ENCODE results near the gene CYSTM1. TPM values are rescaled to one million over a fixed set of nuclear protein-coding genes. Genes with fewer than 3 reads are reported as not detected.

Gene CYSTM1
- polyA plus RNA-seq, 3 donors from 2014 or later: 3.9 to 11.0 (median 7.1) TPM

DNA sequence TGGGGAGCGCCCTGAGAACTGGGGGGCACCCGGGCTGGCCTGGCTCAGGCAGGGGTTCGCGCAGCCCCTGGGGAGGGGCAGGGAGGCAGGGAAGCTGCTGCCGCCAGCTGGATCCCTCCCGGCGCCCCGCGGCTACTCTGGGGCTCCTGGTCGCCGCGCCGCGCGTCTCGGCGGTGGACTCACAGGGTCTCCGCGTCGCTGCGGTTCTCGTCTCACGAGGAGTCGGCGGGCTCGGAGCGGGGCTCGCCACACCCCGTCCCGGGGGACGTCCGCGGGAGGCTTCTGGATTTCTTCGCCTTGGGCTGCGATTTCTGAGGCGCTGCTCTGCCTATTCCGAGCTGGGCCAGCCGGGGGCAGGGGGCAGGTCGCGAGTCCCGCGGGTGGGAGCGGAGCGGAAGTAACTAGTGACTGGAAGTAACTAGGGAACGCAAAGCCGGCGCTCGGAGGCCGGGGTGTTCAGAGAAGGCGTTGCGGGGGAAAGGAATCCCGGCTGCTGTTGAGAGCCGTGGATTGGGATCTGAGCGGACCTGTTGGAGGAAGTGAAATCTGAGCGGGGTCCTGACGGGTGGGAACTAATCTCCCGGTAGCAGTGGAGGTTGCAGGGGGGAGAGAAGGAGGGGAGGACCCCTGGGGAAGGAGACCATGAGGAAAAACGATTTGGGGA, 511 bp downstream of the CYSTM1 start:
- peaks cover 0 to 4% (median 0%) of the 10 kb centered on the region in 3 donors for H3K36me3 Mint-ChIP-seq
- DNase-seq: peak; percentile 55 to 61 (median 56)
- peak overlapping the region; percentile 90 to 93 (median 92) for H3K4me3 Mint-ChIP-seq
- peak overlapping the region; percentile 5 to 96 (median 96) for H3K27ac Mint-ChIP-seq
- H3K4me1 Mint-ChIP-seq: peaks cover 12 to 19% of the 10 kb centered on the region in 2 donors
- peaks cover 15 to 17% (median 17%) of the 10 kb centered on the region in 3 donors for H3K27me3 Mint-ChIP-seq (ENCODE audit: low read depth in 3 of 3)
- no peaks in the 10 kb centered on the region for H3K9me3 Mint-ChIP-seq

DNA sequence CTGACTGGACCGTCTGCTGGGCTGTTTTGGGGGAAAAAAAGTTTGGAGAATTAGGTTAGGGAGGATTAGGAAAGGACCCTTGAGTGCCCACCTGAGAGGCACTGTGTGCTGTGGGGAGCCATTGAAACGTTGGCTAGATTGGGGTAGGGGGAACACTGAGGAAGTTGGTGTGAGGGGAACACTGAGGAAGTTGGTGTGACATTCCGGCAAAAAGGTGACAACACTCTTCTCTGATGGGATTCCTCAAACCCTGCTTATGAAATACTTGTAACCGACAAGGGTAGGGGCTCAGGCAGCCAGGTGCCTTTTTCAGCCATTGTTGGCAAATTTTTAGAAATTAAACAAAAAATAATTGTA, 1.0 kb downstream of the CYSTM1 start:
- peak overlapping the region; percentile 86 to 92 (median 91) for H3K4me3 Mint-ChIP-seq
- peaks cover 15 to 17% (median 17%) of the 10 kb centered on the region in 3 donors for H3K27me3 Mint-ChIP-seq (ENCODE audit: low read depth in 3 of 3)
- peaks cover 0 to 4% (median 3%) of the 10 kb centered on the region in 3 donors for H3K36me3 Mint-ChIP-seq
- DNase-seq: no peak
- peaks cover 12 to 23% of the 10 kb centered on the region in 2 donors for H3K4me1 Mint-ChIP-seq
- peak overlapping the region; percentile 5 to 96 (median 92) for H3K27ac Mint-ChIP-seq
- H3K9me3 Mint-ChIP-seq: no peaks in the 10 kb centered on the region

DNA sequence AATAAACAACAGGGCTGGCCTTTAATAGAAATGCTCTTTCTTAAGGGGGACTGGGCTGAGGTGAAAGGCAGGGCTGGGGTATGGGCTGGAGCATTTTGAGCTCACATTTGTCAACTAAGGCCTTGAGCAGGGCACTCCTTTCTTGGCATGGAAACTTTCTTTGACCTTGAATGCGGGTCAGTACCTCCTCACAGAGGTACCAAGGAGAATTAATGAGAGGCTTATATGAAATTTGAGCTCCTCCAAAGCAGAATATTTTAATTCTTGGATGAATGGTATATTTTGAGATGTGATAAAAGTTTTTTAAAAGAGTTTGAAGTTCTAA, 3.1 kb downstream of the CYSTM1 start:
- Mint-ChIP-seq H3K27ac (peak overlapping the region in 1 of 6 donors; percentile 21), H3K36me3 (peaks cover 0 to 5% (median 0%) of the 10 kb centered on the region in 3 donors), H3K27me3 (ENCODE audit: low read depth in 3 of 3) (peaks cover 11 to 17% (median 16%) of the 10 kb centered on the region in 3 donors), H3K4me1 (peaks cover 14 to 27% of the 10 kb centered on the region in 2 donors), H3K9me3 (no peaks in the 10 kb centered on the region), H3K4me3 (peak overlapping the region in 1 of 5 donors; percentile 27)
- no peak for DNase-seq

DNA sequence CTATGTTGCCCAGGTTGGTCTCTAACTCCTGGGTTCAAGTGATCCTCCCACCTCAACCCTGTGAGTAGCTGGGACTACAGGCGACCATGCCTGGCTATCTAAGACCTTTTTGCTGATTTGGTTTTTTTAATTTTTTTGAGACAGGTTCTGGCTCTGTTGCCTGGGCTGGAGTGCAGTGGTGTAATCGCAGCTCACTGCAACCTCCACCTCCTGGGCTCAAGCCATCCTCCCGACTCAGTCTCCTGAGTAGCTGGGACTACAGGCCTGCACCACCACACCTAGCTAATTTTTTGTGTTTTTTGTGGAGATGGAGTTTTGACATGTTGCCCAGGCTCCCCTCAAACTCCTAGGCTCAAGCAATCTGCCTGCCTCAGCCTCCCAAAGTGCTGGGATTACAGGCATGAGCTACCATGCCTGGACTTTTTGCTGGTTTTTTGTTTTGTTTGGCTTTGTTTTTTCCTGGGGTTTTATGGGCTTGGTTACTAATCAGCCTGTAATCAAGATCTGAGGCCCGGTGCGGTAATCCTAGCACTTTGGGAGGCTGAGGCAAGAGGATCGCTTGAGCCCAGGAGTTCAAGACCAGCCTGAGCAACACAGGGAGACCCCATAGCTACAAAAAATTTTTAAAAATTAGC, 3.6 kb downstream of the CYSTM1 start:
- peaks cover 0 to 5% (median 0%) of the 10 kb centered on the region in 3 donors for H3K36me3 Mint-ChIP-seq
- H3K4me3 Mint-ChIP-seq: no peak overlapping the region
- peaks cover 11 to 17% (median 13%) of the 10 kb centered on the region in 3 donors for H3K27me3 Mint-ChIP-seq (ENCODE audit: low read depth in 3 of 3)
- peaks cover 14 to 27% of the 10 kb centered on the region in 2 donors for H3K4me1 Mint-ChIP-seq
- H3K27ac Mint-ChIP-seq: no peak overlapping the region
- DNase-seq: no peak
- H3K9me3 Mint-ChIP-seq: no peaks in the 10 kb centered on the region

DNA sequence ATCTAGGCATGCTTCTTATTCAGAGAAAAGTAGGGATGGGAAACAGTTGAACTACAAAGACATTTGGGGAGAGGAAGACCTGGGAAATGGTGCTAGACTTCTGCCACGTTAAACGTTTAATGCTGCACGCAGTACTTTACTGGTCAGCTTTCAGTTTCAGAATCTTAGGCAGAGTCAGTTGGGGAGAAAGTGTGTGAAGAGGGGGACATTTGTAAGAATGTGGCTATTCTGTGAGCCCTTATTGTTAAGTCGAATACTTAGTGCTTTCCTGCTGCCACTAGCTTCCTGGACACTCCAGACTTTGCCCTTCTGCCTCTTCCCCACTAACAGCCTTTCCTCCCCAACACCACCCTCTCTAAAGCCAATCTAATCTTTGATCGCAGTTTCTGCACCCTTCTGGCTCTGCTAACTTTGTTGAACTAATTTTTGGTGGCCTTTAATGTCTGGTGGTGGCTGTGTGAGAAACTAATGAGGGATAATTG, 6.1 kb downstream of the CYSTM1 start:
- Mint-ChIP-seq H3K36me3 (peaks cover 0 to 5% (median 0%) of the 10 kb centered on the region in 3 donors), H3K9me3 (no peaks in the 10 kb centered on the region), H3K27ac (peak overlapping the region in 5 of 6 donors; percentile 3 to 79 (median 46)), H3K4me3 (peak overlapping the region in 4 of 5 donors; percentile 5 to 71 (median 20)), H3K4me1 (peaks cover 2 to 10% of the 10 kb centered on the region in 2 donors), H3K27me3 (ENCODE audit: low read depth in 3 of 3) (peaks cover under 1 to 10% (median 3%) of the 10 kb centered on the region in 3 donors)
- DNase-seq: no peak

DNA sequence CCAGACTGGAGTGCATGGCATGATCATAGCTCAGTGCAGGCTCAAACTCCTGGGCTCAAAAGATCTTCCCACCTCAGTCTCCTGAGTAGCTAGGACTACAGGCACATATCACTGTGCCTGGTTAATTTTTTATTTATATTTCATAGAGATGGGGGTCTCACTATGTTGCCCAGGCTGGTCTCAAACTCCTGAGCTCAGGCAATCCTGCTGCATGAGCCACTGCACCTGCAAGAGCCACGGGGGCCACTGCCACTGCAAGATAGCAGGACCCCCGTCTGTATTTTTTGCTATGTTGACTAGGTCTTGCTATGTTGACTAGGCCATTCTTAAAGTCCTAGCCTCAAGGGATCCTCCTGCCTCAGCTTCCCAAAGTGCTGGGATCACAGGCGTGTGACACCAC, 6.5 kb downstream of the CYSTM1 start:
- Mint-ChIP-seq H3K27ac (peak overlapping the region in 1 of 6 donors; percentile 79), H3K9me3 (no peaks in the 10 kb centered on the region), H3K36me3 (peaks cover 0 to 5% (median 0%) of the 10 kb centered on the region in 3 donors), H3K27me3 (ENCODE audit: low read depth in 3 of 3) (peaks cover 0 to 7% (median 2%) of the 10 kb centered on the region in 3 donors), H3K4me3 (peak overlapping the region in 1 of 5 donors; percentile 34), H3K4me1 (peaks cover 2 to 9% of the 10 kb centered on the region in 2 donors)
- DNase-seq: no peak

DNA sequence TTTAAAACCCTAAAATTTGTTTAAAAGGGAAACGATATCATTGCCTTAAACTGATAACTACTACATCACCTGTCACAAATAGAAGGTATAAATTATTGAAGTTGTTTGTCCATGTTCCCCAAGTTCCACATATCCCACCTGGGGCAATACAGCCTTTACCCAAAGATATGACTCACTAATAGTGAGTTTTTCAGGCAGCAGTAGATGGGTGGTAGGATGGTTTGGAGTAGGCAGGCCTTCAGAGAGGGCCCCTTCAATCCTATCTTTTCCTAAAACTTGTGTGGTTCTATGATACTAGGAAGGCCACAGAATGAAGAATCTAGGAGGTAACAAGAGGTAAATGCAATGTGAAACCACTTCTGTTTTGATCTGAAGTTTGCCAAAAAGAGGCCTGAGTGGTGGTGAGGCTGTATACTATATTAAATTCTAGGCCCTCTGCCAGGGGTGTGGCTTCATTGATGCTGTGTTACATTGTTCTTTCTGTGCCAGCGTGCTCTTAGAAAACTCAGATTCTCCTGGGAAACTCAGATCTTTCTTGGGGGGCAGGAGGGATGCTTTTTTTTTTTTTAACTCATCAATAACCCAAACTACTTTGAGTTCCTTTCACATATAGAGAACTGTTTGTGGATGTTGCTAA, 7.2 kb downstream of the CYSTM1 start:
- peaks cover 0 to 5% (median 0%) of the 10 kb centered on the region in 3 donors for H3K36me3 Mint-ChIP-seq

DNA sequence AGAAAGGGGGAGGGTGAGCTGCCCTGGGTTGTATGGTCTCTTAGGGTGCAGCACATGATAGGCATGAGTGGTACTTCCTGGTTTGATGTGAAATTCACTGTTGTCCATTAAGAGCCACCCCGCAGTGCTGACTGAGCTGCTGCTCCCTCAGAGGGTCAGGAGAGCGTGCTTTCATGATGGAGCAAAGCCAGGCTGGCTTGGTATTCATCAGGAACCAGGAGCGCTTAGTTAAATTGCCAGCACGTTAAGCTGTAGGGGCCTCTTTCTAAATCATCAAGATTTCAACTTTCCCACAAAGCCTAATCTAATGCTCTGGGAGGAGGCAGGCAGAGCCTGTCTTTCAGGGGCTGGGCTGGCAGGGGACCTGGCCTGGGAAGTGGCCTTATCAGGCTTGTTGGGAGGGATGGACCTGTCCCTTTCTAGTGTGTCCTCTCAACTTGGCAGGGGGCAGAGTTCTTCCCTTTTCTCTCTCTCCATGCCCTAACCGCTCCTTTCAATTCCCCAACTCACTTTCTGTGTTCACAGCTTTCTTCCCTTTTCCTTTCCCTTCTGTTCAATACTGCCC, 7.9 kb downstream of the CYSTM1 start:
- no peak overlapping the region for H3K27ac Mint-ChIP-seq
- H3K9me3 Mint-ChIP-seq: no peaks in the 10 kb centered on the region
- H3K27me3 Mint-ChIP-seq (ENCODE audit: low read depth in 3 of 3): peaks cover 0 to 7% (median 2%) of the 10 kb centered on the region in 3 donors
- no peak for DNase-seq
- H3K4me1 Mint-ChIP-seq: peaks cover 2 to 9% of the 10 kb centered on the region in 2 donors
- H3K36me3 Mint-ChIP-seq: peaks cover 0 to 5% (median 0%) of the 10 kb centered on the region in 3 donors
- H3K4me3 Mint-ChIP-seq: no peak overlapping the region

More for the DNA sequence above, 7.2 kb downstream of the CYSTM1 start:
- H3K27ac Mint-ChIP-seq: no peak overlapping the region
- DNase-seq: no peak
- no peaks in the 10 kb centered on the region for H3K9me3 Mint-ChIP-seq
- H3K4me1 Mint-ChIP-seq: peaks cover 2 to 9% of the 10 kb centered on the region in 2 donors
- peaks cover 0 to 7% (median 2%) of the 10 kb centered on the region in 3 donors for H3K27me3 Mint-ChIP-seq (ENCODE audit: low read depth in 3 of 3)
- no peak overlapping the region for H3K4me3 Mint-ChIP-seq

DNA sequence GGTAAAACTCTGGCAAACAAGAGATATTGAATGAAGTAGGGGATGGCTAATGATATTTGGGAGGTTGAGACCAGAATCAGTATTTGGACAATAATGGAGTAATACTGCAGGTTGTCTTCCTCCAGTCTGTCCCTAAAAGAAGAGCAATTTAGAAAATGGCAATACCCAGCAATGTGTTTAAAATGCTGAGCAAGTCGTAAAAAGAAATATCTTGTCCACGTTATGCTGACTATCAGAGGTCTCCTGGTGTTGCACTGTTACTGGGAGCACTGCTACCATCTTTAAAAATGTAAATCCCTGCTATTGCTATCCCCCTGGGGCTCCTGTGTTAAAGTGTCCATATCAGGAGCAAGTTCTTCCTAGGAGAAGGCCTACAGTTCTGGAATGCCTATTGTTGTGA, 10.4 kb downstream of the CYSTM1 start:
- no peak overlapping the region for H3K27ac Mint-ChIP-seq
- H3K4me3 Mint-ChIP-seq: no peak overlapping the region
- H3K36me3 Mint-ChIP-seq: peaks cover 0 to 5% (median 0%) of the 10 kb centered on the region in 3 donors
- H3K27me3 Mint-ChIP-seq (ENCODE audit: low read depth in 3 of 3): peaks cover 0 to 7% (median 2%) of the 10 kb centered on the region in 3 donors
- H3K9me3 Mint-ChIP-seq: no peaks in the 10 kb centered on the region
- H3K4me1 Mint-ChIP-seq: peaks cover 2 to 9% of the 10 kb centered on the region in 2 donors
- no peak for DNase-seq

DNA sequence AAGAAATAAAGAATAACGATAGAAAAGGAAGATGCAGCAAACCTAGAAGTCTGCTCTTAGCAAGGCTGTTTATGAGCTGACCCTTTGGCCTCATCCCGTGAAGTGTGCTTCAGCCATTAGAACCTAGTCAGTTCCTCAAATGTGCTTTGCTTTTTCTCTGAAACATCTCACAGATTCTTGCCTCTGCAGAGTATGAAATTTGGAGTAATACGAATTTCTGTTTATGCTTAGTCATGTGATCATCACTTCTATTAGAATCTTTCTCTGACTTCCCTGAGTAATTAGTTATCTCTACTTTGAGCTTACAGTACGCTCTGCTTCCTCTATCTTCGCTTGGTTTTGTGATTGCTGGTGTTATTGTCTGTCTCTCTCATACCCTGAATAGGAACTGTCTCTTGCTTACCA, 11.3 kb downstream of the CYSTM1 start:
- H3K4me3 Mint-ChIP-seq: no peak overlapping the region
- H3K36me3 Mint-ChIP-seq: no peaks in the 10 kb centered on the region
- H3K9me3 Mint-ChIP-seq: no peaks in the 10 kb centered on the region
- H3K27me3 Mint-ChIP-seq (ENCODE audit: low read depth in 3 of 3): peaks cover 0 to 7% (median 2%) of the 10 kb centered on the region in 3 donors
- H3K27ac Mint-ChIP-seq: no peak overlapping the region
- H3K4me1 Mint-ChIP-seq: peaks cover under 1 to 1% of the 10 kb centered on the region in 2 donors
- DNase-seq: no peak

DNA sequence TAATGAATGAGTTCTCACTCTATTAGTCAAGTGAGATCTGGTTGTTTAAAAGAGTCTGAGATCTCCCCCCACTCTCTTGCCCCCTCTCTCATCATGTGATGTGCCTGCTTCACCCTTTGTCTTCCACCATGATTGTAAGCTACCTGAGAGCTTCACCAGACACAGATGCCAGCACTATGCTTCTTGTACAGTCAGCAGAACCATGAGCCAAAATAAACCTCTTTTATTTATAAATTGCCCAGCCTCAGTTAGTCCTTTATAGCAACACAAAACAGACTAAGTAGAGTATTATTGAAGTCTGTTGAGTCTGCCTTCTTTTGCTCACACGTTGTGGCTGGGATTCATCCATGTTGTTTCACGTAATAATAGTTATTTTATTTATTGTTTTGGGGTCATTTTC, 14.3 kb downstream of the CYSTM1 start:
- no peak for DNase-seq
- Mint-ChIP-seq H3K4me1 (peaks cover 0 to 4% of the 10 kb centered on the region in 2 donors), H3K9me3 (no peaks in the 10 kb centered on the region), H3K27me3 (ENCODE audit: low read depth in 3 of 3) (peaks cover 0 to 5% (median 0%) of the 10 kb centered on the region in 3 donors), H3K27ac (peak overlapping the region in 1 of 6 donors; percentile 56), H3K36me3 (no peaks in the 10 kb centered on the region), H3K4me3 (no peak overlapping the region)

DNA sequence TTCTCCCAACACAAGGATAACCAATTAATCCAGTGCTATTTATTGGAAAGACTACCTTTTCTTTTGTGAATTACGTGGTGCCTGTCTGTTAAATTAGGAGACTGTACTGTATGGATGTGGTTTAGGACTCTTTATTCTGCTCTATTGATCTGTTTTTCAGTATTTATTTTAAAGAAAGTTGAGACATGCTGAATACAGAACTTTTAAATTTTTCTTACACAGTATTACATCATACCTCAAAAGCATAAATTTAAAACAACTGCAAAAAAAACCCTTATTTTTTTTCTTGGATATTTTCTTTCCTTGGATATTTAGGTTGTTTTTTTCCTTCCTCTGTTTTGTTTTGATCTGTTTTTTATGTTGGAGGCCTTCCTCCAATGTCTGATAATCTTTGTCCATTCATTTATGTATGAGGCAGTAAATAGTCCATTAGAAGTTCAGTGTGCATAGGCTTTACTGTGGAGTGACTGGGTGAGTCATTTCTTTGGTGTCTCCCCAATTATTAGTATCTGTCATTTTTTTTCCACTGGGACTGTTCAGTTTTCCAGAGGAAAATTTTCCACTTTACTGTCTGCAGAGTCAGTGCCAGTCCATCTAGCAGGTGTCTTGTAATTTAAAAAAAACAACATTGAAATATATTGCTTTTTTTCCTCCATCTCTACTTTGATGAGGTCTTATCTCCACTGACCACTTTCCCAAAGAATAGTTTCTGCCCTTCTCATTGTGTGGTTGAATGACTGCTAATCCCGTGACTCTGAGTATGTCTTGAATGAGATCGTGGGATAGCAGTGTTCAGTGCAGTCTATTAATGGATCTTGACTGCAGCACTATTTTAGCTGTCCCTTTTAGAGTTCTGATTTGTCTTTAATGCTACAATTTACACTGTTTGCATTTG, 15.2 kb downstream of the CYSTM1 start:
- Mint-ChIP-seq H3K9me3 (no peaks in the 10 kb centered on the region), H3K27me3 (ENCODE audit: low read depth in 3 of 3) (peaks cover 0 to 5% (median 0%) of the 10 kb centered on the region in 3 donors), H3K4me1 (peaks cover 5 to 14% of the 10 kb centered on the region in 2 donors), H3K27ac (no peak overlapping the region), H3K36me3 (no peaks in the 10 kb centered on the region), H3K4me3 (no peak overlapping the region)
- no peak for DNase-seq

DNA sequence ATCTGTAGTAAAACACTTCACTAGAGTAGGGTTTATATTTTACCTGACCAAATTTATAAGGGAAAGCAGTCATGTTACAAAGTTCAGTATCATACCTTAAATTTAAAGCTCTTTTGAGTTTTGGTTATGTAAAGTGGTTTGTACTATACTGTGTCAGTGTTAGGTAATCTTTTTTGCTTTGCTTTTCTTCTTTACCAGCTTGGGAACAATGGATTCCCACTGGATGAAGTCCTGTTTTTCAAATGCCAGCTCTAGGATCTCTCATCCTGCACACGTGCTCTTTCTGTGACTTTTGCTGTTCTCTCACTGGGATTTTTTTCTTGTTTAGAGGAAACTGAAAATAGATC, 15.9 kb downstream of the CYSTM1 start:
- H3K4me3 Mint-ChIP-seq: no peak overlapping the region
- H3K4me1 Mint-ChIP-seq: peaks cover 5 to 14% of the 10 kb centered on the region in 2 donors
- H3K36me3 Mint-ChIP-seq: no peaks in the 10 kb centered on the region
- peaks cover 0 to 3% (median 0%) of the 10 kb centered on the region in 3 donors for H3K27me3 Mint-ChIP-seq (ENCODE audit: low read depth in 3 of 3)
- no peaks in the 10 kb centered on the region for H3K9me3 Mint-ChIP-seq
- DNase-seq: no peak
- H3K27ac Mint-ChIP-seq: no peak overlapping the region
